ENCODE results near the gene RANBP1.

RANBP1 gene

GRCh38 chr22:20143883-20144665 lies 28.2 kb downstream of the RANBP1 start:
- no peak for DNase-seq (ENCODE audit: low read depth in 2 of 2)
- no peak overlapping the region for H3K4me3 ChIP-seq (replicated peaks in 1 of 2; ENCODE audit: low read depth in 2 of 2, low read length in 2 of 2)
- TF ChIP-seq CTCF (IDR thresholded peaks at IDR 0.05; ENCODE audit: low read depth, low read length): no peak

DNA sequence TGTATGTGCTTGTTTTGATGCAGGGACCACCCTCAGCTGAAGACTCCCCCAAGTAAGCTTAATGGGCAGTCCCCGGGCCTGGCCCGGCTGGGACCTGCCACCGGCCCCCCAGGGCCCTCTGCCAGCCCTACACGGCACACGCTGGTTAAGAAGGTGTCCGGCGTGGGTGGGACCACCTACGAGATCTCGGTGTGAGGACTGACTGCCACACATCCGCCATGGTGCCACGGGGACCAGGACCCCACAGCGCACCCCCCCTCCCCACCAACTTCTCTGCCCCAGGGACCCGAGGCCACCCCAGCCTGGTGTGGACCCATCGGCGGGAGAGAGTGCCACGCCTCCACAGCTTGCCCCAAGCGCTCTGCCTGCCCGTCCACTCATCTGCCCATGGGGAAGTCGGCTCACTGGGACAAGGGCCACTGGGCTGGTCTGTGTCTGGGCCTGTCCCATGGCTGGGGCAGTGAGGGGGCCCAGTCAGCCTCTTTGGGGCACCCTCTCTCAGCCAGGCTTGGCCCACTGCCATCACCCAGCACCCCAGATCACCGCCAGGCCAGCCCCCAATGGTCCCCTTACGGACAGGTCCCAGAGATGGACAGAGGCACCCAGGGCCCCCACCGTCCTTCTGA lies 29.4 kb downstream of the RANBP1 start:
- DNase-seq (ENCODE audit: low read depth in 2 of 2): no peak
- TF ChIP-seq CTCF (IDR thresholded peaks at IDR 0.05; ENCODE audit: low read depth, low read length): no peak
- no peak overlapping the region for H3K4me3 ChIP-seq (replicated peaks in 1 of 2; ENCODE audit: low read depth in 2 of 2, low read length in 2 of 2)

- TF ChIP-seq CTCF (IDR thresholded peaks at IDR 0.05; ENCODE audit: low read depth, low read length): no peak
- H3K4me3 ChIP-seq (replicated peaks in 1 of 2; ENCODE audit: low read depth in 2 of 2, low read length in 2 of 2): no peak overlapping the region
- no peak for DNase-seq (ENCODE audit: low read depth in 2 of 2)
These were observed 29.9 kb downstream of the RANBP1 start for GRCh38 chr22:20145832-20146223.

DNA sequence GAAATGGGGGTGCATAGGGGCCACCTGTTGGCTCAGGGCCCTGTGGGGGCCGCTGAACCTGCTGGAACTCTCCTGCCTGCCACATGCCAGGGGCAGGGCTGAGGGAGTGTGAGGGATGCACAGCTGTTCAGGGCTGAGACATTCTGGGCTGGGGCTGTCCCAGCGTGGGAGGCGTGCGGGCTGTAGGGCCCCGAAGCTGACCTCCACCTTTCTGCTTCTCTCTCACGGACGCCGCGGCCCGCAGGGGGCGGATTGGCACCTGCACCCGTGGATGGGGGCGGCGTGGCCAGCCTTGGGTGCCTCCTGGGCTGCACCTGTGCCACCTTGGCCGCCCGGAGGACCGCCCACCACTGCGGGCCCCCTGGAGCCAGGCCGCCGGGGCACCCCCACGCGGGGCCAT lies 30.9 kb downstream of the RANBP1 start:
- no peak for DNase-seq (ENCODE audit: low read depth in 2 of 2)
- TF ChIP-seq CTCF (IDR thresholded peaks at IDR 0.05; ENCODE audit: low read depth, low read length): no peak
- H3K4me3 ChIP-seq (replicated peaks in 1 of 2; ENCODE audit: low read depth in 2 of 2, low read length in 2 of 2): no peak overlapping the region

GRCh38 chr22:20147237-20147988 lies 31.5 kb downstream of the RANBP1 start:
- TF ChIP-seq CTCF (IDR thresholded peaks at IDR 0.05; ENCODE audit: low read depth, low read length): no peak
- H3K4me3 ChIP-seq (replicated peaks in 1 of 2; ENCODE audit: low read depth in 2 of 2, low read length in 2 of 2): no peak overlapping the region
- DNase-seq (ENCODE audit: low read depth in 2 of 2): no peak

GRCh38 chr22:20148414-20148813 lies 32.5 kb downstream of the RANBP1 start:
- no peak for TF ChIP-seq CTCF (IDR thresholded peaks at IDR 0.05; ENCODE audit: low read depth, low read length)
- no peak for DNase-seq (ENCODE audit: low read depth in 2 of 2)
- no peak overlapping the region for H3K4me3 ChIP-seq (replicated peaks in 1 of 2; ENCODE audit: low read depth in 2 of 2, low read length in 2 of 2)
